ENCODE measurements around the gene VCPKMT.

DNA sequence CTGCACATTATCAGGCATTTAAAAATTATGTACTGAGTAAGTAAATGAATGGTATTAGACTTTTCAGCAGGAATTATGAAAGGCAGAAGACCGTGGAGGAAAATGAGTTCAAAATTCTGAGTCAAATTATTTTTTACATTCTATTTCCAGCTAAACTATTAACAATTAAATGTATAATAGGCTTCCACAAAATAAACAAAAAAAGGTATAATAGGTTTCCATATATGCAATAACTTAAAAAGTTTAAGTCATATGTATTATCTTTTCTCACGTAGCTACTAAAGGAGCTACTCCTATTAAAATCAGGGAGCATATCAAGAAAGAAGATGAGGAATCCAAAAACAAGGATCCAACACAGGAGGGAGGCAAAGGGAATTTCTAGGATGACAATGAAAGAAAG lies 11.4 kb upstream of the VCPKMT start:
- no peak for TF ChIP-seq ZBTB7A (IDR thresholded peaks at IDR 0.05; ENCODE audit: low read depth)
- TF ChIP-seq, protein P1, sequence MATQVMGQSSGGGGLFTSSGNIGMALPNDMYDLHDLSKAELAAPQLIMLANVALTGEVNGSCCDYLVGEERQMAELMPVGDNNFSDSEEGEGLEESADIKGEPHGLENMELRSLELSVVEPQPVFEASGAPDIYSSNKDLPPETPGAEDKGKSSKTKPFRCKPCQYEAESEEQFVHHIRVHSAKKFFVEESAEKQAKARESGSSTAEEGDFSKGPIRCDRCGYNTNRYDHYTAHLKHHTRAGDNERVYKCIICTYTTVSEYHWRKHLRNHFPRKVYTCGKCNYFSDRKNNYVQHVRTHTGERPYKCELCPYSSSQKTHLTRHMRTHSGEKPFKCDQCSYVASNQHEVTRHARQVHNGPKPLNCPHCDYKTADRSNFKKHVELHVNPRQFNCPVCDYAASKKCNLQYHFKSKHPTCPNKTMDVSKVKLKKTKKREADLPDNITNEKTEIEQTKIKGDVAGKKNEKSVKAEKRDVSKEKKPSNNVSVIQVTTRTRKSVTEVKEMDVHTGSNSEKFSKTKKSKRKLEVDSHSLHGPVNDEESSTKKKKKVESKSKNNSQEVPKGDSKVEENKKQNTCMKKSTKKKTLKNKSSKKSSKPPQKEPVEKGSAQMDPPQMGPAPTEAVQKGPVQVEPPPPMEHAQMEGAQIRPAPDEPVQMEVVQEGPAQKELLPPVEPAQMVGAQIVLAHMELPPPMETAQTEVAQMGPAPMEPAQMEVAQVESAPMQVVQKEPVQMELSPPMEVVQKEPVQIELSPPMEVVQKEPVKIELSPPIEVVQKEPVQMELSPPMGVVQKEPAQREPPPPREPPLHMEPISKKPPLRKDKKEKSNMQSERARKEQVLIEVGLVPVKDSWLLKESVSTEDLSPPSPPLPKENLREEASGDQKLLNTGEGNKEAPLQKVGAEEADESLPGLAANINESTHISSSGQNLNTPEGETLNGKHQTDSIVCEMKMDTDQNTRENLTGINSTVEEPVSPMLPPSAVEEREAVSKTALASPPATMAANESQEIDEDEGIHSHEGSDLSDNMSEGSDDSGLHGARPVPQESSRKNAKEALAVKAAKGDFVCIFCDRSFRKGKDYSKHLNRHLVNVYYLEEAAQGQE (IDR thresholded peaks at IDR 0.05; ENCODE audit: low read depth) = no peak
- no peak for TF ChIP-seq RAD21 (IDR thresholded peaks at IDR 0.05; ENCODE audit: low read depth)
- no peak for TF ChIP-seq TEAD4 (IDR thresholded peaks at IDR 0.05)
- no peak for TF ChIP-seq FOXM1 (IDR thresholded peaks at IDR 0.05; ENCODE audit: borderline replicate concordance, low read depth)
- TF ChIP-seq YY1 (IDR thresholded peaks at IDR 0.05; ENCODE audit: low read depth) = no peak
- no peak for TF ChIP-seq TCF12 (IDR thresholded peaks at IDR 0.05; ENCODE audit: low read depth)
- TF ChIP-seq, protein P2, sequence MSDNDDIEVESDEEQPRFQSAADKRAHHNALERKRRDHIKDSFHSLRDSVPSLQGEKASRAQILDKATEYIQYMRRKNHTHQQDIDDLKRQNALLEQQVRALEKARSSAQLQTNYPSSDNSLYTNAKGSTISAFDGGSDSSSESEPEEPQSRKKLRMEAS (IDR thresholded peaks at IDR 0.05) = no peak
- TF ChIP-seq EGR1 (IDR thresholded peaks at IDR 0.05) = no peak
- TF ChIP-seq EP300 (IDR thresholded peaks at IDR 0.05; ENCODE audit: borderline replicate concordance) = no peak
